Effector memory CD4-positive, alpha-beta T cell (primary cell): ENCODE measurements around the gene GPR135.

Experiments
- DNase-seq, 3 donors: peaks; one replicate each; pipeline ENCODE4 v3.0.0-alpha.2; 2020
- H3K27ac ChIP-seq: 2 replicates; pipeline ENCODE4 v1.7.0; 2013; ENCODE audit warnings: mild to moderate bottlenecking, low read length, moderate library complexity; ENCODE audit not compliant: insufficient read depth, poor library complexity, severe bottlenecking
- H3K27me3 ChIP-seq: replicated peaks from 2 replicates; pipeline ENCODE4 v1.7.0; 2013; ENCODE audit warnings: mild to moderate bottlenecking, low read length; ENCODE audit not compliant: insufficient read depth, control insufficient read depth, poor library complexity, severe bottlenecking
- H3K36me3 ChIP-seq: 2 replicates; pipeline ENCODE4 v1.7.0; 2013; ENCODE audit warnings: mild to moderate bottlenecking, low read length, moderate library complexity; ENCODE audit not compliant: control insufficient read depth, insufficient read depth
- H3K4me1 ChIP-seq: 2 replicates; pipeline ENCODE4 v1.7.0; 2013; ENCODE audit warnings: low read length, mild to moderate bottlenecking; ENCODE audit not compliant: control insufficient read depth, insufficient read depth, poor library complexity, severe bottlenecking
- H3K4me3 ChIP-seq: 2 replicates; pipeline ENCODE4 v1.7.0; 2013; ENCODE audit warnings: low read length, low read depth, mild to moderate bottlenecking; ENCODE audit not compliant: insufficient read depth, poor library complexity, severe bottlenecking
- H3K9me3 ChIP-seq: 2 replicates; pipeline ENCODE4 v1.7.0; 2013; ENCODE audit warnings: mild to moderate bottlenecking, low read length, moderate library complexity; ENCODE audit not compliant: control insufficient read depth
- total RNA-seq, 3 donors: gene quantifications; one replicate each; lab custom pipeline; 2026; lab: John Stamatoyannopoulos, UW

GPR135 gene, protein sequence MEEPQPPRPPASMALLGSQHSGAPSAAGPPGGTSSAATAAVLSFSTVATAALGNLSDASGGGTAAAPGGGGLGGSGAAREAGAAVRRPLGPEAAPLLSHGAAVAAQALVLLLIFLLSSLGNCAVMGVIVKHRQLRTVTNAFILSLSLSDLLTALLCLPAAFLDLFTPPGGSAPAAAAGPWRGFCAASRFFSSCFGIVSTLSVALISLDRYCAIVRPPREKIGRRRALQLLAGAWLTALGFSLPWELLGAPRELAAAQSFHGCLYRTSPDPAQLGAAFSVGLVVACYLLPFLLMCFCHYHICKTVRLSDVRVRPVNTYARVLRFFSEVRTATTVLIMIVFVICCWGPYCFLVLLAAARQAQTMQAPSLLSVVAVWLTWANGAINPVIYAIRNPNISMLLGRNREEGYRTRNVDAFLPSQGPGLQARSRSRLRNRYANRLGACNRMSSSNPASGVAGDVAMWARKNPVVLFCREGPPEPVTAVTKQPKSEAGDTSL
- 1.9 to 4.1 (median 2.1) reads per million in 3 donors for total RNA-seq

DNA sequence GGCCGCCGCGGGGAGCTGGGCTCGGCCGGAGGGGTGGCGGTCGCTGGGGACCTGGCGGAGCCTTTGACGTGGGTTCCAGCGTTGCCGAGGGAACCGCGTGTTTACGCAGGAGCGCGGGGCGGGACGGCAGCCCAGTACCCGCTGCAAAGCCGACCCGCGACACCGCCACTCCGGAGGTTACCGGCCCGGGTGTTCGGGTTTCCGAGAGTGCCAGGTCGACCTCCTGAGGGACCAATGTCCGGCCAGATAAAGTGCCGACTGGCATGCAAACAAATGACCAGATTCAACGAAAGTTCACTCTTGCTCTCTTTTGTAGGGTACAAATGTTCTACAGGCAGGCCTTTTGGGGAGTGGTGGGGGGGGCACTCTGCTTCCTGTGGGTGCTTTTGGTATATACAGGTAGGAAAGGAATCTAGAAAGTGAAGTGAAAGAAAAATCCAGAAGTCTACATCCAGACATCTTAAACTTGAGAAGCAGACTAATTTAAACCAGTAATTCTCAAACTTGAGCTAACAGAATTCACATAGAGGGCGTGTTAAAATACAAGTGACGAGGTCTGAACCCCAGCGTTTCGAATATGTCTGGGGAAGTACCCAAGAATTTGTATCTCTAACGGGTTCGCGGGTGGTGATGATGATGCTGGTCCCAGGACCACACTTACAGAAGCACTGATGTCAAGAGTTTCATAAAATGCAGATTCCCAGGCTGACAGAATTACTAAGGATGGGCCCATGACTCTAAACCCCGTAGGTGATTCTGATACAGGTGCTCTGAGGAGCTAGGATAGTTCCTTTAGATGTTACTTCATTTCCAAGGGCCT lies at the start of gene GPR135:
GPR135 (minus strand) TSS at position 65 of the 820 bp plus-strand sequence. CDS start 154 bp downstream, outside the sequence.
- Histone ChIP-seq H3K36me3 (no peaks in the 10 kb centered on the region), H3K27ac (peak within 1 kb of the TSS; percentile 59), H3K4me1 (peaks cover 5% of the 10 kb centered on the region), H3K4me3 (peak within 1 kb of the TSS; percentile 67), H3K27me3 (no peaks in the 10 kb centered on the region), H3K9me3 (no peaks in the 10 kb centered on the region)
- peak in 1 of 3 donors; percentile 34 for DNase-seq

DNA sequence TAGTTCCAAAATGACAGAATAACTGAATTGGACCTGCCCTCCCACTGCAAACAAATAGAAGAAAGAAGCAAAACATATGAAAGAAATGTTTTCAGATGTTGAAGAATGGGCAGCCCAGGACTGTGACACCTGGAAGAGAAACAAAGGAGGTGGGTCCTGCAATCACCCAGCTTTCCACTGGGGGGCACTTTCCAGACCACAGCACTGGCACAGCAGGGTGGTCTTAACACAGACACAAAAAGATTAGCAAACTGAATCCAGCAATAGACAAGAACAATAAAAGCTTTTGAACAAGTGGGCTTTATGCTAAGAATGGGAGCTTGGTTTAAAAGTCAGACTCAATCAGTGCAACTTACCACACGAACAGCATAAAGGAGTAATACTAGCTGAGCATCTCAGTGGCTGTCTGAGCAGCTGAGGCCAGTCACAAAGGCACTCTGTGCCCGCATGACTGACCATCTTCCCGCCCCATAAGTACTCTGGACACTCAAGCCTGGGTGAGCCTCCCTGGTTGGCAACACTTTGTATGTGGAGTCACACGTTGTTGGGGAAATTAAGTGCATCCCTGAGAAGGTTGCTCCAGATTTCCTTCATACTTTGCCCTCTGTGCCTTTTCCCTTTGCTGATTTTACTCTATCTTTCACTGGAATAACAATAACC lies 46.9 kb upstream of the GPR135 start:
- Histone ChIP-seq H3K9me3 (no peaks in the 10 kb centered on the region), H3K27me3 (no peaks in the 10 kb centered on the region), H3K4me3 (no peak overlapping the region), H3K36me3 (no peaks in the 10 kb centered on the region), H3K27ac (no peak overlapping the region), H3K4me1 (no peaks in the 10 kb centered on the region)
- DNase-seq = no peak

DNA sequence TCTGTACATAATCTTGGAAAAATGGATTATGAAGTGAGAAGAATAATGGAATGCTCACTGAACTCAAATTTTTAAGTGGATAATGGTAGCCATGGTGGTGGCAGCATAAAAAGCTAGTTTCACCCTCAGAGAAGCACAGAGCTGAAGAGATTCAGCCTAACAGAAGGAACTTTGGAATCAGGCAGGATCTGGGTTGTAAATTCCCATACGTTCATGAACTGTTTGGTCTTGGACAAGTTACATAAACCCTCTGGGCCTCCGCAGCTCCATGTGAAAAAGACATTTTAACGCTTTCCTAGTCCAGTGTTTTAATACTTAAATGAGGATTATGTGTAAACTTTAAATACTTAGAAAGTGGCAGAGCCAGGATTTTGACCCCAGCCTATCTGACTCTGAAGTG lies 45.8 kb upstream of the GPR135 start:
- Histone ChIP-seq H3K27me3 (no peaks in the 10 kb centered on the region), H3K9me3 (no peaks in the 10 kb centered on the region), H3K4me1 (no peaks in the 10 kb centered on the region), H3K4me3 (no peak overlapping the region), H3K36me3 (no peaks in the 10 kb centered on the region), H3K27ac (no peak overlapping the region)
- DNase-seq = no peak

DNA sequence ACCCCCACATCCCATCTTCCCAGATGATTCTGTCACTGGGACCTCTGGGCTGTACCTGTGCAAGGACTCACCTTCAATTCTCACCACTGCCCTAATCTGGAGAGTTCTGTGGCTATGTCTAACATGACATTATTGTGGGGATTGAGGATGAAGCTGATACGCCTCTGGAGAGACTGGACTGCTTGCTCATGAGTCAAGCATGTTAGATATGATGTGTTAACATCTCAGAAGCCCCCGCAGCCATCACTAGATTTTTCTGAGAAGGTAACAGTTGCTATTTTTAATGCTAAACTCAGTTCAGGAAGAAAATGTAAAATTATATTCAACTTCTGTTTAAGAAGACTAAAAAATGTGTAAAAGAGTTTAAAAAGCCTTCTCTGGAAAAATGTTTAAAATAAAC lies 44.8 kb upstream of the GPR135 start:
- H3K27ac ChIP-seq = no peak overlapping the region
- no peaks in the 10 kb centered on the region for H3K4me1 ChIP-seq
- no peak overlapping the region for H3K4me3 ChIP-seq
- H3K9me3 ChIP-seq = no peaks in the 10 kb centered on the region
- no peak for DNase-seq
- no peaks in the 10 kb centered on the region for H3K27me3 ChIP-seq
- no peaks in the 10 kb centered on the region for H3K36me3 ChIP-seq

DNA sequence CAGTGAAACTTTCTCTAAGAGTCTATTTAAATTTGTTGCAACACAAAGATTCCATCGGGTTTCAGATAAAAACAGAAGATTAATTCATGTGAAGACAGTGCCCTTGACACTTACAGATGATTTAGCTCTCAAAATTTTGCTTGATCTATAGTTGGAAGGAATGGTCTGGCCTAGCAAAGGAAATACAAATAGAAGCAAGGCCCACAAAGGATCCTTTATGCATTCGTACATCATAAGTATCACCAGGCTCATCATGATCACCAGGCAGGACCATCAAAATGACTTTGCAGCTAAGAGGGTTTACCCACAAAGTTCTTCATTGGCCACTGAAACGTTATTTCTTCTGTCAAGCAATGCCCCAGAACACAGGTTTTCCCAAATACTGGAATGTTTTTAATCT lies 43.9 kb upstream of the GPR135 start:
- Histone ChIP-seq H3K4me1 (peaks cover 5% of the 10 kb centered on the region), H3K27me3 (no peaks in the 10 kb centered on the region), H3K27ac (no peak overlapping the region), H3K36me3 (no peaks in the 10 kb centered on the region), H3K4me3 (no peak overlapping the region), H3K9me3 (no peaks in the 10 kb centered on the region)
- no peak for DNase-seq

DNA sequence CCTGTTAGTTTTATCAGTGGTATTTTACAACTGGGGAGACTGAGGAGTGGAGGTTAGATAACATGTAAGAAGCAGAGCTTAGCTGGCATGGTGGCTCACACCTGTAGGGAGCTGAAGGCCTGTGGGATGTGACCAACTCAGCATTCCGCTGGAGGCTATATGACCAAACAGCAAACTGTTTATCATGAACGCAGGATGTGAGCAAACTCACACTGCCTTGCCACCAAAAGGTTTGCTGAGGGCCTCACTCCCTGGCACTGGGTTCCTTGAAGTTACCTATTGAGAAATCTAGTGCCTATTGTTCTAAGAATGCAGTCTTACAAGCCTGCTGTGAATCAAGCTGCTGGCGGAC lies 42.5 kb upstream of the GPR135 start:
- H3K27ac ChIP-seq = no peak overlapping the region
- no peaks in the 10 kb centered on the region for H3K27me3 ChIP-seq
- H3K9me3 ChIP-seq = no peaks in the 10 kb centered on the region
- peaks cover 3% of the 10 kb centered on the region for H3K36me3 ChIP-seq
- H3K4me1 ChIP-seq = peaks cover 5% of the 10 kb centered on the region
- DNase-seq = no peak
- H3K4me3 ChIP-seq = no peak overlapping the region

DNA sequence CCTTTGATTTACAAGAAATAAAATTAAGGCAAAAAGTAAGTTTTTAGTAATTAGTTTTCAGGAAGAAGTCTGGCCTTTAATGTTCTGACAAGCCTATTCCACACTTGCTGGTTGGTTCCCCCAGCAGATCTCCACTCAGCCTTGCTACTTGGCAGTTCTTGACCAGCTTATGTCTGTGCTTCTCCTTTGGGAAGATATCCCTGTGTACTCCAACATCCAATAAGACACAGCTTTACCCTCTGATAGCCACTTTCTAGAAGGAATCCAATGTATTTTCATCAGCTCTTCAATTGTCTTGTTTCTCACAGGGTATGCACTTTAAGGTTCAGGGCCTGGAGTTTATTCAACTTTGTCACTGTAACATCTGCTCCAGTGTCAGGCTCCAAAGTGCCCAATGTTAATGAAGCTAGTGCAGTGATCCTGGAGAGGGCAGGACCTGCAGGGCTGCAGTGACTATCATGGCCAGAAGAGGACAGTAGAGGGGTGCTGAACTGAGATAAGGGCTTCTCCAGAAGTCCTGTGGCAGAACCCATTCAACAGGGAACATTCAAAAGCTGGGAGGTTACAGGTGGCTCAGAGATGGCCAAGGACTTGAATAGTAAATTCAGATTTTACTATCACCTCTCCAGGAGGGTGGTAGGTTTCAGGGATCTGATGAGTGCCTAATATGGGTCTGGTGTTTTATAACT lies 42.0 kb upstream of the GPR135 start:
- peaks cover 3% of the 10 kb centered on the region for H3K36me3 ChIP-seq
- peak in 1 of 3 donors; percentile 16 for DNase-seq
- H3K4me1 ChIP-seq = peaks cover 5% of the 10 kb centered on the region
- H3K27me3 ChIP-seq = no peaks in the 10 kb centered on the region
- no peak overlapping the region for H3K27ac ChIP-seq
- no peaks in the 10 kb centered on the region for H3K9me3 ChIP-seq
- no peak overlapping the region for H3K4me3 ChIP-seq

DNA sequence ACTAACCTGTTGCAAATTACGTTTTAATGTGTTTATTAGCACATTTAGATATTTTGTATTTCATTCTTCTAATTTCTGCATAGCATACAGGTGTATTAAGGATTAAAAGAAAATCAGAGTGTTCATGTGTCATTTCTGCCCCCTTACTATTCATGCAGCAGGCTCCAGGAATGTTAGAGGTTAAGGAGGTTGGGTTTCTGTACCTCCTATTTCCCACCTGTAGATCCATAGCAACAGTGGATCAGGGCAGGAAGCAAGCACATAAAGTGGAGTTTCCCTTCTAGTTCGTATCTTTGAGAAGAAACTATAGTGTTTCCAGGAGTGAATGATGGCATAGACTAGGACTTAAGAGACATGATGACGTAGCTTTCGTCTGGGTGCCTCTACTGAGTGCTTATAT lies 38.1 kb upstream of the GPR135 start:
- Histone ChIP-seq H3K27me3 (no peaks in the 10 kb centered on the region), H3K4me1 (peaks cover 5% of the 10 kb centered on the region), H3K4me3 (no peak overlapping the region), H3K36me3 (peaks cover 15% of the 10 kb centered on the region), H3K27ac (no peak overlapping the region), H3K9me3 (no peaks in the 10 kb centered on the region)
- no peak for DNase-seq

DNA sequence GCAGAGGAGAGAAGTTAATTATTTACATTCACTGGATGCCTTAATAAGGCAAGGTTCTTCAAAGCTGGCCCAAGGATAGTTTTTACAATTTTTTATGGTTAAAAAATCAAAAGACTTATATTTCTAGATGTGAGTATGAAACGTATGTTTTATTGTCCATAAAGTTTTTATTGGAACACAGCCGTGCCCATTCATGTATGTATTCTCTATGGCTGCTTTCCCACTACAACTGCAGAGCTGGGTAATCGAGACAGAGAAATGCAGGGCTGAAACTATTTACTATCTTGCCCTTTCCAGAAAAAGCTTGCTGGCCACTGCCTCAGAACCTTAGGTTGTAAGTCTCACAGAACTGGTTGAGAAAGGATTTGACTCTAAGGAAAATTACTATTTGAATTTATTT lies 35.6 kb upstream of the GPR135 start:
- Histone ChIP-seq H3K4me3 (no peak overlapping the region), H3K27me3 (no peaks in the 10 kb centered on the region), H3K36me3 (peaks cover 26% of the 10 kb centered on the region), H3K27ac (no peak overlapping the region), H3K9me3 (no peaks in the 10 kb centered on the region), H3K4me1 (peaks cover 5% of the 10 kb centered on the region)
- no peak for DNase-seq
